GM12865 (cell line): ENCODE results near the gene GBX1.

Source experiments
- DNase-seq: peaks from one replicate; pipeline ENCODE4 v3.0.0; 2010; ENCODE audit warnings: low read depth
- H3K4me3 ChIP-seq: 2 replicates; pipeline ENCODE4 v1.5.1; 2011; ENCODE audit warnings: mild to moderate bottlenecking, low read depth, low read length, control low read depth
- CTCF ChIP-seq: IDR thresholded peaks from 2 replicates; pipeline ENCODE4 v1.5.1; 2011; ENCODE audit warnings: low read length, control low read depth, low read depth, inconsistent platforms; ENCODE audit not compliant: insufficient read depth; ENCODE audit errors: missing control alignments

The GBX1 gene

GRCh38 chr7:151104411-151105235 is 62.9 kb downstream of the GBX1 start:
- DNase-seq = no peak
- TF ChIP-seq CTCF = no peak
- H3K4me3 ChIP-seq = no peak overlapping the region

- no peak for DNase-seq
- H3K4me3 ChIP-seq = no peak overlapping the region
These were observed 63.5 kb downstream of the GBX1 start for GRCh38 chr7:151103973-151104372.

GRCh38 chr7:151102991-151103390 is 64.5 kb downstream of the GBX1 start:
- no peak for TF ChIP-seq CTCF
- DNase-seq = no peak

More at GRCh38 chr7:151103973-151104372, 63.5 kb downstream of the GBX1 start:
- TF ChIP-seq CTCF = no peak

GRCh38 chr7:151101621-151102396 is 65.7 kb downstream of the GBX1 start:
- no peak for TF ChIP-seq CTCF
- DNase-seq = no peak
- H3K4me3 ChIP-seq = no peak overlapping the region

More at GRCh38 chr7:151102991-151103390, 64.5 kb downstream of the GBX1 start:
- H3K4me3 ChIP-seq = no peak overlapping the region

GRCh38 chr7:151100921-151101320 is 66.6 kb downstream of the GBX1 start:
- no peak for DNase-seq
- no peak overlapping the region for H3K4me3 ChIP-seq
- no peak for TF ChIP-seq CTCF

- TF ChIP-seq CTCF = no peak
- no peak for DNase-seq
- H3K4me3 ChIP-seq = no peak overlapping the region
These were observed 67.8 kb downstream of the GBX1 start for GRCh38 chr7:151099486-151100211.
